ENCODE results near the gene COL1A2.

GRCh38 chr7:94376281-94376680, 18.4 kb upstream of the COL1A2 start:
- TF ChIP-seq CTCF (conservative IDR thresholded peaks at IDR 0.05; ENCODE audit: low read length): no peak
- TF ChIP-seq EZH2phosphoT487 (IDR thresholded peaks at IDR 0.05; ENCODE audit: borderline replicate concordance): no peak
